Heart left ventricle (tissue), 16 donors: ENCODE data around the gene MYO7B. TPM values are rescaled to one million over a fixed set of nuclear protein-coding genes. Genes with fewer than 3 reads are reported as not detected.
A peak's percentile ranks its signal among the peaks of the same experiment; 100 is the strongest.

Experiments used
- ATAC-seq, 4 donors: fragments of 200-7000 bp; cut with Tn5 transposase; one replicate each; pipeline ENCODE4 v1.9.1; 2020 to 2022; ENCODE audit warnings: moderate library complexity in 4 of 4, mild to moderate bottlenecking in 3 of 4, moderate number of reproducible peaks in 1 of 4
- DNase-seq, 5 donors: peaks; one replicate each; pipeline ENCODE4 v3.0.0-alpha.2; 2020
- H3K27ac ChIP-seq, 12 donors: fragments of 200-600 bp; sonication (generic) in 4 of 12; one replicate each; pipeline versions ENCODE4 v1.5.0 to v1.8.0; 2016 to 2022; ENCODE audit warnings: mild to moderate bottlenecking in 2 of 12
- H3K27me3 ChIP-seq, 9 donors: fragments of 200-600 bp; sonication (generic) in 2 of 9; one replicate each; pipeline versions ENCODE4 v1.5.1 to v1.8.0; 2016 to 2022; ENCODE audit warnings: mild to moderate bottlenecking in 3 of 9
- H3K36me3 ChIP-seq, 9 donors: fragments of 200-600 bp; sonication (generic) in 2 of 9; one replicate each; pipeline versions ENCODE4 v1.5.0 to v1.8.0; 2018 to 2022; ENCODE audit warnings: mild to moderate bottlenecking in 2 of 9
- H3K4me1 ChIP-seq, 12 donors: fragments of 200-600 bp; sonication (generic) in 4 of 12; one replicate each; pipeline versions ENCODE4 v1.5.0 to v1.8.0; 2016 to 2022; ENCODE audit warnings: mild to moderate bottlenecking in 3 of 12
- H3K4me3 ChIP-seq, 12 donors: fragments of 200-600 bp; sonication (generic) in 4 of 12; one replicate each; pipeline versions ENCODE4 v1.5.0 to v1.8.0; 2017 to 2022; ENCODE audit warnings: mild to moderate bottlenecking in 9 of 12, moderate library complexity in 4 of 12
- H3K9me3 ChIP-seq, 12 donors: fragments of 200-600 bp; sonication (generic) in 4 of 12; one replicate each; pipeline versions ENCODE4 v1.5.0 to v1.8.0; 2016 to 2022; ENCODE audit warnings: mild to moderate bottlenecking in 1 of 12
- CTCF ChIP-seq, 12 donors: fragments of 200-600 bp; sonication (generic) in 4 of 12; IDR thresholded peaks; one replicate each; pipeline versions ENCODE4 v1.5.0 to v1.8.0; 2018 to 2022; ENCODE audit warnings: antibody characterized with exemption in 12 of 12, mild to moderate bottlenecking in 5 of 12
- POLR2A ChIP-seq, 2 donors: fragments of 450-650 bp; IDR thresholded peaks; one replicate each; pipeline ENCODE4 v1.6.1; 2017; ENCODE audit warnings: antibody characterized with exemption in 2 of 2, mild to moderate bottlenecking in 2 of 2, moderate library complexity in 2 of 2
- WGBS, 4 donors: extraction: QIAGEN DNeasy Blood & Tissue Kit in 2 of 4; methylation state at CpG; one replicate each; pipeline versions ENCODE4 v1.1.5 to v1.1.7; 2013 to 2018; 5-methylcytosine and 5-hydroxymethylcytosine counted together
- intact Hi-C, 10 donors: fragments of 100-400 bp; cut with DNase I; formaldehyde crosslinking; loops; one replicate each; pipeline versions ENCODE4 v1.11.1 to v1.14.2; 2022
- polyA plus RNA-seq, 2 donors: library from polyadenylated mRNA; stranded (reverse); fragments of 200-250 nt; gene quantifications; one replicate each; pipeline ENCODE4 v1.2.3, GENCODE V29; 2013
- total RNA-seq, 9 donors: library from RNA; depleted of rRNA in 2 of 9; stranded (reverse); fragments of >200 nt in 2 of 9; fragmentation: NEBNext Ultra II Directional in 3 of 9; extraction: Animal tissue kit (Norgen Biotek cat#: 25700) in 3 of 9; gene quantifications; one replicate each; pipeline versions ENCODE4 v1.1.0 to v1.2.4, GENCODE V29; 2016 to 2023
- donor health status: ischemic (EF 13 %, LVEDD 7.1; RV severe dilation, severe dysfunction).
- donor health status: healthy with polysubstance abuse.
- donor health status: DM: no; HTN: yes; CAD: no.
- donor health status: DM: no; HTN: no; CAD: no.
- donor health status: ischemic (EF 25% LVEDD 6.9; RV normal size, moderate dysfunction).
- donor health status: ischemic (EF 25% LVEDD 5.7; RV mildly dilated, moderate dysfunction).
- donor health status: healthy.
- donor health status: DM: yes; HTN: yes; CAD: no.
- donor health status: ischemic (EF 35%, LVEDD 5.7; RV mildly dilated, moderate dysfunction).
- donor health status: nonischemic (EF 11% LVEDD 7.7; RV severe dilation, severe dysfunction).
- donor health status: DM: yes; HTN: yes; CAD: no.
- donor health status: PGD.
- donor health status: ischemic (EF 29% LVEDD 5.4; RV normal size, mild dysfunction).
- donor health status: nonischemic (EF 23%, LVEDD 6.1; RV moderate dilation, normal function).

Gene MYO7B
- total and polyA plus RNA-seq, 11 donors: 0.20 to 2.1 (median 0.90) TPM

GRCh38 chr2:127604986-127605385 lies 69.5 kb downstream of the MYO7B start:
- DNase-seq (peak in 2 of 5 donors; percentile 7), ATAC-seq (no peak)
- Histone ChIP-seq H3K4me1 (no peaks in the 10 kb centered on the region), H3K4me3 (no peak overlapping the region), H3K9me3 (peaks cover 0 to 8% (median 0%) of the 10 kb centered on the region in 12 donors), H3K27ac (no peak overlapping the region), H3K36me3 (no peaks in the 10 kb centered on the region), H3K27me3 (no peaks in the 10 kb centered on the region)
- WGBS, 4 donors: 83 to 91% (median 88%) methylated on average over 8 of the region's 8 CpGs
- intact Hi-C loops: no loop called here
- no peak for TF ChIP-seq POLR2A (IDR thresholded peaks at IDR 0.05)
- no peak for TF ChIP-seq CTCF (IDR thresholded peaks at IDR 0.05)

- Histone ChIP-seq H3K4me3 (no peak overlapping the region), H3K27me3 (no peaks in the 10 kb centered on the region), H3K9me3 (peaks cover 0 to 10% (median 0%) of the 10 kb centered on the region in 12 donors), H3K4me1 (no peaks in the 10 kb centered on the region), H3K36me3 (no peaks in the 10 kb centered on the region), H3K27ac (no peak overlapping the region)
- DNase-seq (peak in 2 of 5 donors; percentile 6 to 51), ATAC-seq (no peak)
- intact Hi-C loops: no loop called here
- TF ChIP-seq CTCF (IDR thresholded peaks at IDR 0.05): no peak
- TF ChIP-seq POLR2A (IDR thresholded peaks at IDR 0.05): no peak
- WGBS, 4 donors: 88 to 90% (median 89%) methylated on average over 7 of the region's 7 CpGs
Measured at GRCh38 chr2:127605691-127606263, 70.3 kb downstream of the MYO7B start.

GRCh38 chr2:127606625-127607398 lies 71.3 kb downstream of the MYO7B start:
- intact Hi-C loops: no loop called here
- H3K4me1 ChIP-seq: no peaks in the 10 kb centered on the region
- peaks cover 0 to 15% (median 0%) of the 10 kb centered on the region in 12 donors for H3K9me3 ChIP-seq
- no peaks in the 10 kb centered on the region for H3K27me3 ChIP-seq
- TF ChIP-seq CTCF (IDR thresholded peaks at IDR 0.05): no peak
- no peak for TF ChIP-seq POLR2A (IDR thresholded peaks at IDR 0.05)
- ATAC-seq (no peak), DNase-seq (peak in 1 of 5 donors; percentile 6)
- H3K27ac ChIP-seq: no peak overlapping the region
- H3K4me3 ChIP-seq: no peak overlapping the region
- no peaks in the 10 kb centered on the region for H3K36me3 ChIP-seq
- WGBS, 4 donors: 91 to 93% (median 93%) methylated on average over 17 of the region's 17 CpGs

GRCh38 chr2:127607399-127607908 lies 72.0 kb downstream of the MYO7B start:
- Histone ChIP-seq H3K4me1 (no peaks in the 10 kb centered on the region), H3K9me3 (peaks cover 0 to 19% (median 2%) of the 10 kb centered on the region in 12 donors), H3K4me3 (no peak overlapping the region), H3K27ac (no peak overlapping the region), H3K27me3 (no peaks in the 10 kb centered on the region), H3K36me3 (no peaks in the 10 kb centered on the region)
- intact Hi-C loops: no loop called here
- WGBS, 4 donors: 93 to 99% (median 96%) methylated on average over 9 of the region's 9 CpGs
- no peak for TF ChIP-seq POLR2A (IDR thresholded peaks at IDR 0.05)
- TF ChIP-seq CTCF (IDR thresholded peaks at IDR 0.05): no peak
- peak in 1 of 5 donors; percentile 10 for DNase-seq
- ATAC-seq: no peak
